Pulmonary artery endothelial cell (primary cell): ENCODE results near the gene GNS. TPM values are rescaled to one million over a fixed set of nuclear protein-coding genes. Genes with fewer than 3 reads are reported as not detected.

Experiments used
- DNase-seq: peaks from one replicate; pipeline ENCODE4 v3.0.0-alpha.2; 2011; ENCODE audit warnings: low read depth, low spot score
- total RNA-seq: library from RNA; depleted of rRNA; stranded (reverse); fragments of >200 nt; gene quantifications from 2 replicates; pipeline ENCODE4 v1.2.3, GENCODE V29; 2014

GNS gene
- total RNA-seq, 1 donor from 2014 or later, result 245 TPM

- no peak for DNase-seq
These were observed 21.7 kb downstream of the GNS start for GRCh38 chr12:64737539-64737938.

- DNase-seq, result no peak
These were observed 22.4 kb downstream of the GNS start for GRCh38 chr12:64736771-64737170.

GRCh38 chr12:64735442-64735841 lies 23.8 kb downstream of the GNS start:
- no peak for DNase-seq

- no peak for DNase-seq
These were observed 25.3 kb downstream of the GNS start for GRCh38 chr12:64733857-64734256.

GRCh38 chr12:64731683-64732082 lies 27.5 kb downstream of the GNS start:
- DNase-seq, result no peak

- no peak for DNase-seq
These were observed 28.6 kb downstream of the GNS start for GRCh38 chr12:64730588-64730969.

GRCh38 chr12:64729909-64730587 lies 29.2 kb downstream of the GNS start:
- DNase-seq, result no peak

- DNase-seq, result no peak
These were observed 34.9 kb downstream of the GNS start for GRCh38 chr12:64724201-64724745.

GRCh38 chr12:64723630-64724029 lies 35.6 kb downstream of the GNS start:
- DNase-seq, result no peak

GRCh38 chr12:64722835-64723234 lies 36.4 kb downstream of the GNS start:
- DNase-seq, result no peak

- no peak for DNase-seq
These were observed 38.3 kb downstream of the GNS start for GRCh38 chr12:64720884-64721283.

GRCh38 chr12:64718649-64719048 lies 40.6 kb downstream of the GNS start:
- DNase-seq, result no peak

GRCh38 chr12:64716839-64717455 lies 42.3 kb downstream of the GNS start:
- DNase-seq, result no peak

- DNase-seq, result no peak
These were observed 42.8 kb downstream of the GNS start for GRCh38 chr12:64716371-64716770.

- no peak for DNase-seq
These were observed 44.6 kb downstream of the GNS start for GRCh38 chr12:64714551-64714968.

GRCh38 chr12:64713376-64713775 lies 45.8 kb downstream of the GNS start:
- DNase-seq, result no peak

GRCh38 chr12:64709429-64709828 lies 49.8 kb downstream of the GNS start:
- DNase-seq, result no peak

GRCh38 chr12:64707926-64708325 lies 51.3 kb downstream of the GNS start:
- DNase-seq, result no peak

GRCh38 chr12:64707362-64707761 lies 51.8 kb downstream of the GNS start:
- DNase-seq, result no peak

- DNase-seq, result no peak
These were observed 52.3 kb downstream of the GNS start for GRCh38 chr12:64706857-64707256.

- no peak for DNase-seq
These were observed 52.9 kb downstream of the GNS start for GRCh38 chr12:64706306-64706705.

GRCh38 chr12:64701283-64701682 lies 57.9 kb downstream of the GNS start:
- DNase-seq, result no peak

GRCh38 chr12:64700532-64700931 lies 58.7 kb downstream of the GNS start:
- DNase-seq, result no peak
